ENCODE results near the gene FN3KRP.

Gene FN3KRP

GRCh38 chr17:82709024-82709675, 7.4 kb upstream of the FN3KRP start:
- no peak for DNase-seq (ENCODE audit: low read depth, low spot score)

GRCh38 chr17:82709676-82710498, 6.6 kb upstream of the FN3KRP start:
- no peak for DNase-seq (ENCODE audit: low read depth, low spot score)

- DNase-seq (ENCODE audit: low read depth, low spot score) = no peak
Measured at GRCh38 chr17:82710499-82711232, 5.8 kb upstream of the FN3KRP start.

GRCh38 chr17:82713071-82713723, 3.3 kb upstream of the FN3KRP start:
- DNase-seq (ENCODE audit: low read depth, low spot score) = no peak

- no peak for DNase-seq (ENCODE audit: low read depth, low spot score)
Measured at GRCh38 chr17:82718986-82719685, 2.6 kb downstream of the FN3KRP start.

- no peak for DNase-seq (ENCODE audit: low read depth, low spot score)
Measured at GRCh38 chr17:82720204-82720603, 3.7 kb downstream of the FN3KRP start.

GRCh38 chr17:82722341-82723013, 6.0 kb downstream of the FN3KRP start:
- DNase-seq (ENCODE audit: low read depth, low spot score) = no peak

GRCh38 chr17:82723169-82723807, 6.8 kb downstream of the FN3KRP start:
- DNase-seq (ENCODE audit: low read depth, low spot score) = no peak

- no peak for DNase-seq (ENCODE audit: low read depth, low spot score)
Measured at GRCh38 chr17:82726427-82726826, 9.9 kb downstream of the FN3KRP start.

- no peak for DNase-seq (ENCODE audit: low read depth, low spot score)
Measured at GRCh38 chr17:82729479-82730260, 13.2 kb downstream of the FN3KRP start.

- DNase-seq (ENCODE audit: low read depth, low spot score) = no peak
Measured at GRCh38 chr17:82732118-82732743, 15.7 kb downstream of the FN3KRP start.

- peak; percentile 74 for DNase-seq (ENCODE audit: low read depth, low spot score)
Measured at GRCh38 chr17:82734987-82735866, 18.7 kb downstream of the FN3KRP start, which contains the start of gene FN3K. TSS of gene FN3K (plus strand) at chr17:82735615. CDS start at chr17:82735637, 22 bp downstream.

- no peak for DNase-seq (ENCODE audit: low read depth, low spot score)
Measured at GRCh38 chr17:82736511-82737185, 20.1 kb downstream of the FN3KRP start.

- no peak for DNase-seq (ENCODE audit: low read depth, low spot score)
Measured at GRCh38 chr17:82737967-82738877, 21.7 kb downstream of the FN3KRP start.

- DNase-seq (ENCODE audit: low read depth, low spot score) = no peak
Measured at GRCh38 chr17:82740906-82741759, 24.6 kb downstream of the FN3KRP start.
